ENCODE results near the gene DNHD1. TPM values are rescaled to one million over a fixed set of nuclear protein-coding genes. Genes with fewer than 3 reads are reported as not detected.

The DNHD1 gene
- total and polyA plus RNA-seq, 2 experiments from 2014 or later, result 7.3 to 7.9 TPM

DNA sequence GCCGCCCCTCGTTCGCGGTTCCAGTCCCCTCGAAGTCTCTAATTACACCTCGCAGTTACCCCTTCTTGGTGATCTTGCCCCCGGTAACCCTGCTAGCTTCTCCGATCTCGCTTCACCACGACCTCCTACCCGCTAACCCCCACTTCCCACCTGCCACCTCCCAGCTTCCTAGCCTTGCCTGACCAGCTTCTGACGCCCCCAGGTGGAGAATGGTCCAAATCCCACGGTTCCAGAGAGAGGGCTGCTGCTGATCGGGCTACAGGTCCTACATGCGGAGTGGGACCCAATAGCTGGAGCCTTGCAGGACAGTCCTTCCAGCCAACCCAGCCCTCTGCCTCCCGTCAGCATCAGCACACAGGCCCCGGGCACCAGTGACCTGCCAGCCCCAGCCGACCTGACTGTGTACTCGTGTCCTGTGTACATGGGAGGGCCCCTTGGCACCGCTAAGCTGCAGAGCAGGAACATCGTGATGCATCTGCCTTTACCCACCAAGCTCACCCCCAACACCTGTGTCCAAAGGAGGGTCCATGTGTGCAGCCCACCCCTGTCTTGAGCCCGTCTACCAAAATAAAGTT is 74.4 kb downstream of the DNHD1 start:
- WGBS (ENCODE audit: low lambda C conversion rate, missing lambda C conversion rate), result 95% methylated on average over 21 of the region's 22 CpGs
- no peak overlapping the region for H3K4me2 ChIP-seq
- H2AFZ ChIP-seq, result no peak overlapping the region
- no peak for TF ChIP-seq EZH2phosphoT487 (IDR thresholded peaks at IDR 0.05; ENCODE audit: low read depth, severe bottlenecking, unreplicated experiment)
- TF ChIP-seq, protein P1, sequence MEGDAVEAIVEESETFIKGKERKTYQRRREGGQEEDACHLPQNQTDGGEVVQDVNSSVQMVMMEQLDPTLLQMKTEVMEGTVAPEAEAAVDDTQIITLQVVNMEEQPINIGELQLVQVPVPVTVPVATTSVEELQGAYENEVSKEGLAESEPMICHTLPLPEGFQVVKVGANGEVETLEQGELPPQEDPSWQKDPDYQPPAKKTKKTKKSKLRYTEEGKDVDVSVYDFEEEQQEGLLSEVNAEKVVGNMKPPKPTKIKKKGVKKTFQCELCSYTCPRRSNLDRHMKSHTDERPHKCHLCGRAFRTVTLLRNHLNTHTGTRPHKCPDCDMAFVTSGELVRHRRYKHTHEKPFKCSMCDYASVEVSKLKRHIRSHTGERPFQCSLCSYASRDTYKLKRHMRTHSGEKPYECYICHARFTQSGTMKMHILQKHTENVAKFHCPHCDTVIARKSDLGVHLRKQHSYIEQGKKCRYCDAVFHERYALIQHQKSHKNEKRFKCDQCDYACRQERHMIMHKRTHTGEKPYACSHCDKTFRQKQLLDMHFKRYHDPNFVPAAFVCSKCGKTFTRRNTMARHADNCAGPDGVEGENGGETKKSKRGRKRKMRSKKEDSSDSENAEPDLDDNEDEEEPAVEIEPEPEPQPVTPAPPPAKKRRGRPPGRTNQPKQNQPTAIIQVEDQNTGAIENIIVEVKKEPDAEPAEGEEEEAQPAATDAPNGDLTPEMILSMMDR (IDR thresholded peaks at IDR 0.05; ENCODE audit: poor library complexity), result no peak
- TF ChIP-seq EZH2 (IDR thresholded peaks at IDR 0.05; ENCODE audit: borderline replicate concordance), result no peak
- H4K20me1 ChIP-seq (ENCODE audit: insufficient read depth, poor library complexity, severe bottlenecking), result no peaks in the 10 kb centered on the region
- H3K4me1 ChIP-seq (ENCODE audit: insufficient read depth), result peaks cover 3% of the 10 kb centered on the region
- no peaks in the 10 kb centered on the region for H3K9me2 ChIP-seq (replicated peaks; ENCODE audit: insufficient read depth)
- no peak overlapping the region for H3K27ac ChIP-seq
- H3K27me3 ChIP-seq, result no peaks in the 10 kb centered on the region
- H3K9me3 ChIP-seq (ENCODE audit: low read depth), result no peaks in the 10 kb centered on the region
- no peak for DNase-seq (ENCODE audit: low spot score)
- H3K36me3 ChIP-seq (replicated peaks; ENCODE audit: insufficient read depth, low read depth), result no peaks in the 10 kb centered on the region
- no peaks in the 10 kb centered on the region for H3K79me2 ChIP-seq
- no peak overlapping the region for H3K4me3 ChIP-seq

DNA sequence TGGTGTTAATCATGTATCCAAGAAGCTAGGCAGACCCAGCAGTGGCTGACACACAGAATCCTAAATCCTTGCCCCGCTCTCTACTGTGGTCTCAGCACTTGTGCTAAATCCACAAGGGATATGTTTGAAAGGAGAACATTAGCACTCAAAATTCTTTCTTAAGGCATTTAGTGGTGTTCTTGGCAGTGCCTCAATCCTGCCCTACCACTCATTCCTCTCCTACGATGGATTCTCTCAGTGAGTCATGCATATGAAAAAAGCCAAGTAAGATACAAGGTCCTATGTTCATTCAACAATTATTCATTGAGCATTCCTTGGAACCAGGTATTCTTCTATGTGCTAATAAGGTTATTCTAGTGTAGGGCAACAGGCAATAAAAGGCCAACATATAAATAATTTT is 75.1 kb downstream of the DNHD1 start:
- Histone ChIP-seq H3K9me2 (replicated peaks; ENCODE audit: insufficient read depth) (no peaks in the 10 kb centered on the region), H3K79me2 (no peaks in the 10 kb centered on the region), H3K4me1 (ENCODE audit: insufficient read depth) (peaks cover 6% of the 10 kb centered on the region), H3K9me3 (ENCODE audit: low read depth) (no peaks in the 10 kb centered on the region), H2AFZ (no peak overlapping the region), H3K4me3 (no peak overlapping the region), H3K36me3 (replicated peaks; ENCODE audit: insufficient read depth, low read depth) (no peaks in the 10 kb centered on the region), H3K27ac (no peak overlapping the region), H3K27me3 (no peaks in the 10 kb centered on the region), H4K20me1 (ENCODE audit: insufficient read depth, poor library complexity, severe bottlenecking) (no peaks in the 10 kb centered on the region), H3K4me2 (no peak overlapping the region)
- DNase-seq (ENCODE audit: low spot score), result no peak
- no peak for TF ChIP-seq EZH2phosphoT487 (IDR thresholded peaks at IDR 0.05; ENCODE audit: low read depth, severe bottlenecking, unreplicated experiment)
- TF ChIP-seq, protein P1 (IDR thresholded peaks at IDR 0.05; ENCODE audit: poor library complexity), result no peak
- no peak for TF ChIP-seq EZH2 (IDR thresholded peaks at IDR 0.05; ENCODE audit: borderline replicate concordance)
- WGBS (ENCODE audit: low lambda C conversion rate, missing lambda C conversion rate), result 85% methylated on average over 2 of the region's 2 CpGs

DNA sequence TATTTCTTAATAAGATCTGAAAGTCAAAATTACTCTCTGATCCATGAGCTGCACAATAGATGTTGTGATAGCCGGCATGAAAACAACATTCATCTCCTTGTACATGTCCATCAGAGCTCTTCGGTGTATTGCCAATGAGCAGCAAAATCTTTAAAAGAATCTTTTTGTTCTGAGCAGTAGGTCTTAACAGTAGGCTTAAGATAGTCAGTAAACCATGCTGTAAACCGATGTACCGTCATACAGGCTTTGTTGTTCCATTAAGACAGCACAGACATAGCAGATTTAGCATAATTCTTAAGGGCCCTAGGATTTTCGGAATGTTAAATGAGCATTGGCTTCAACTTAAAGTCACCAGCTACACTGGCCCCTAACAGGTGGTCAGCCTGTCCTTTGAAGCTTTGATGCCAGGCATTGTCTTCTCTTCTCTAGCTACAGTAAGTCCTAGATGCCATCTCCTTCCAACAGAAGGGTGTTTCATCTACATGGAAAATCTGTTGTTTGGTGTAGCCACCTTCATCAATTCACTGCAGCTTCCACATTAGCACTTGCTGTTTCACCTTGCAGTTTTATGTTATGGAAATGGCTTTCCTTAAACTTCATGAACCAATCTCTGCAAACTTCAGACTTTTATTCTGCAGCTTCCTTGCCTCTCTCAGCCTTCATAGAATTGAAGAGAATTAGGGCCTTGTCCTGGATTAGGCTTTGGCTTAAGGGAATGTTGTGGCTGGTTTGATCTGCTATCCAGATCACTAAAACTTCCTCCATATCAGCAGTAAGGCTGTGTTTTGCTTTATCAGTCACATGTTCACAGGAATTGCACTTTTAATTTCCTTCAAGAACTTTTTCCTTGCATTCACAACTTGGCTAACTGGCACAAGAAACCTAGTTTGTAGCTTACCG is 78.0 kb downstream of the DNHD1 start:
- H2AFZ ChIP-seq, result no peak overlapping the region
- no peaks in the 10 kb centered on the region for H3K79me2 ChIP-seq
- H3K9me2 ChIP-seq (replicated peaks; ENCODE audit: insufficient read depth), result no peaks in the 10 kb centered on the region
- 81% methylated on average over 6 of the region's 6 CpGs for WGBS (ENCODE audit: low lambda C conversion rate, missing lambda C conversion rate)
- no peak for DNase-seq (ENCODE audit: low spot score)
- H4K20me1 ChIP-seq (ENCODE audit: insufficient read depth, poor library complexity, severe bottlenecking), result no peaks in the 10 kb centered on the region
- TF ChIP-seq EZH2 (IDR thresholded peaks at IDR 0.05; ENCODE audit: borderline replicate concordance), result no peak
- TF ChIP-seq, protein P1 (IDR thresholded peaks at IDR 0.05; ENCODE audit: poor library complexity), result no peak
- no peak for TF ChIP-seq EZH2phosphoT487 (IDR thresholded peaks at IDR 0.05; ENCODE audit: low read depth, severe bottlenecking, unreplicated experiment)
- H3K36me3 ChIP-seq (replicated peaks; ENCODE audit: insufficient read depth, low read depth), result no peaks in the 10 kb centered on the region
- H3K9me3 ChIP-seq (ENCODE audit: low read depth), result no peaks in the 10 kb centered on the region
- H3K4me2 ChIP-seq, result no peak overlapping the region
- peaks cover 3% of the 10 kb centered on the region for H3K4me1 ChIP-seq (ENCODE audit: insufficient read depth)
- peak overlapping the region; percentile 91 for H3K27ac ChIP-seq
- H3K4me3 ChIP-seq, result no peak overlapping the region
- H3K27me3 ChIP-seq, result no peaks in the 10 kb centered on the region

All from hepatocyte (in vitro differentiated cells).